B cell (primary cell): Measurements from ENCODE around the gene KCNK7. TPM values are rescaled to one million over a fixed set of nuclear protein-coding genes. Genes with fewer than 3 reads are reported as not detected.

Experiments
- ATAC-seq: fragments of 200-7000 bp; cut with Tn5 transposase; one replicate; pipeline ENCODE4 v1.10.0; 2021; ENCODE audit warnings: low read depth, mild to moderate bottlenecking, moderate number of reproducible peaks, moderate library complexity
- CTCF ChIA-PET: fragments of 350-600 bp; sonication (Branson Sonifier 250); formaldehyde crosslinking; loops from one replicate; lab custom pipeline; 2021; ENCODE audit warnings: antibody characterized with exemption, inconsistent platforms; lab: Charles Lee
- POLR2A ChIA-PET: fragments of 350-600 bp; sonication (Branson Sonifier 250); formaldehyde crosslinking; loops from one replicate; lab custom pipeline; 2021; ENCODE audit warnings: antibody characterized with exemption; lab: Charles Lee
- DNase-seq: peaks from one replicate; pipeline ENCODE4 v3.0.0; 2013
- H2AFZ ChIP-seq: 2 replicates; pipeline ENCODE4 v1.6.1; 2012; ENCODE audit warnings: mild to moderate bottlenecking, low read depth, low read length; ENCODE audit not compliant: insufficient read depth, poor library complexity, severe bottlenecking
- H3K27ac ChIP-seq, 2 donors: 1 replicate in 1 of 2; 2 replicates in 1 of 2; pipeline ENCODE4 v1.5.1; 2012 to 2013; ENCODE audit warnings: low read length in 2 of 2, mild to moderate bottlenecking in 2 of 2, moderate library complexity in 1 of 2
- H3K27me3 ChIP-seq, 4 experiments: fragments of 200-600 bp in 1 of 4; sonication (generic) in 1 of 4; replicated peaks in 1 of 4; 1 replicate in 2 of 4; 2 replicates in 2 of 4; pipeline versions ENCODE4 v1.6.1 to v1.7.0; 2013 to 2016; ENCODE audit warnings: low read length in 3 of 4, mild to moderate bottlenecking in 2 of 4, mixed read lengths in 1 of 4, moderate library complexity in 1 of 4; ENCODE audit not compliant: insufficient read depth in 4 of 4, control insufficient read depth in 3 of 4; ENCODE audit errors: control extremely low read depth in 1 of 4
- H3K36me3 ChIP-seq, 2 experiments: replicated peaks in 1 of 2; 1 replicate in 1 of 2; 2 replicates in 1 of 2; pipeline versions ENCODE4 v1.6.1 to v1.7.1; 2013; ENCODE audit warnings: low read length in 1 of 2; ENCODE audit not compliant: insufficient read depth in 2 of 2, control insufficient read depth in 1 of 2; ENCODE audit errors: control extremely low read depth in 1 of 2, extremely low read depth in 1 of 2
- H3K4me1 ChIP-seq, 2 donors: fragments of 200-600 bp in 1 of 2; sonication (generic) in 1 of 2; 1 replicate in 1 of 2; 2 replicates in 1 of 2; pipeline versions ENCODE4 v1.5.1 to v1.6.1; 2013 to 2017; ENCODE audit warnings: low read length in 2 of 2; ENCODE audit not compliant: control insufficient read depth in 2 of 2, insufficient read depth in 2 of 2
- H3K4me2 ChIP-seq: replicated peaks from 2 replicates; pipeline ENCODE3; 2012; ENCODE audit warnings: mild to moderate bottlenecking, low read depth, low read length; ENCODE audit not compliant: poor library complexity, severe bottlenecking
- H3K4me3 ChIP-seq, 5 experiments: fragments of 200-600 bp in 1 of 5; sonication (generic) in 1 of 5; 1 replicate in 3 of 5; 2 replicates in 2 of 5; pipeline versions ENCODE4 v1.5.1 to v1.7.0; 2011 to 2016; ENCODE audit warnings: low read length in 4 of 5, mild to moderate bottlenecking in 4 of 5, low read depth in 2 of 5, control low read depth in 1 of 5, moderate library complexity in 1 of 5; ENCODE audit not compliant: insufficient read depth in 1 of 5; ENCODE audit errors: control extremely low read depth in 1 of 5, extremely low read depth in 1 of 5
- H3K79me2 ChIP-seq: fragments of 200-600 bp; sonication (generic); one replicate; pipeline ENCODE4 v1.6.0; 2016; ENCODE audit warnings: low read length; ENCODE audit not compliant: control insufficient read depth, insufficient read depth
- H3K9ac ChIP-seq: fragments of 200-600 bp; sonication (generic); 2 replicates; pipeline ENCODE4 v1.6.1; 2017; ENCODE audit warnings: mild to moderate bottlenecking, low read length, moderate library complexity
- H3K9me3 ChIP-seq, 3 donors: one replicate each; pipeline versions ENCODE4 v1.6.1 to v1.7.1; 2013; ENCODE audit warnings: low read length in 2 of 3; ENCODE audit not compliant: control insufficient read depth in 2 of 3, insufficient read depth in 1 of 3; ENCODE audit errors: control extremely low read depth in 1 of 3
- H4K20me1 ChIP-seq: 2 replicates; pipeline ENCODE4 v1.6.0; 2012; ENCODE audit warnings: mild to moderate bottlenecking, low read length; ENCODE audit not compliant: insufficient read depth, control insufficient read depth, poor library complexity, severe bottlenecking
- H3K27ac Mint-ChIP-seq: one replicate; pipeline ENCODE4 v1.8.0; 2021; ENCODE audit warnings: mixed read lengths
- H3K27me3 Mint-ChIP-seq: one replicate; pipeline ENCODE4 v1.8.0; 2021; ENCODE audit warnings: mixed read lengths
- H3K4me1 Mint-ChIP-seq: one replicate; pipeline ENCODE4 v1.8.0; 2021; ENCODE audit warnings: mixed read lengths
- H3K4me3 Mint-ChIP-seq: one replicate; pipeline ENCODE4 v1.8.0; 2021; ENCODE audit warnings: mixed read lengths
- H3K9me3 Mint-ChIP-seq: one replicate; pipeline ENCODE4 v1.8.0; 2022; ENCODE audit warnings: mixed read lengths; ENCODE audit not compliant: insufficient read depth
- CTCF ChIP-seq: fragments of 200-600 bp; IDR thresholded peaks from one replicate; pipeline ENCODE4 v1.8.0; 2022; ENCODE audit warnings: antibody characterized with exemption, mild to moderate bottlenecking
- EZH2 ChIP-seq: IDR thresholded peaks from 2 replicates; pipeline ENCODE4 v1.6.1; 2012; ENCODE audit warnings: borderline replicate concordance, low read depth, mild to moderate bottlenecking, moderate library complexity, low read length; ENCODE audit not compliant: insufficient read depth, poor library complexity, severe bottlenecking
- WGBS: methylation state at CpG from one replicate; pipeline ENCODE4 v1.1.5; 2013; ENCODE audit warnings: missing lambda C conversion rate; ENCODE audit not compliant: insufficient coverage; 5-methylcytosine and 5-hydroxymethylcytosine counted together
- intact Hi-C: fragments of 100-400 bp; cut with micrococcal nuclease; formaldehyde crosslinking; loops from one replicate; pipeline ENCODE4 v1.10.0; 2022
- polyA plus RNA-seq: library from polyadenylated mRNA; depleted of rRNA; stranded (reverse); fragments of >200 nt; gene quantifications from 2 replicates; pipeline ENCODE4 v1.2.3, GENCODE V29; 2012
- total RNA-seq, 2 donors: library from RNA; stranded (reverse); fragments of 120-200 nt in 1 of 2; gene quantifications; 1 replicate in 1 of 2; 2 replicates in 1 of 2; pipeline versions ENCODE4 v1.2.3 to v1.2.4, GENCODE V29; 2013 to 2022

The KCNK7 gene
- total and polyA plus RNA-seq, 2 donors (not counting 1 experiment from before 2014, with no cell fraction given) = 2.2 to 3.5 TPM

GRCh38 chr11:65589444-65590239 lies 6.0 kb downstream of the KCNK7 start:
- H3K27me3 Mint-ChIP-seq = no peaks in the 10 kb centered on the region
- no peak for TF ChIP-seq EZH2
- no peak for TF ChIP-seq CTCF
- H3K9me3 ChIP-seq = no peaks in the 10 kb centered on the region
- no peak overlapping the region for H3K4me3 ChIP-seq
- no peaks in the 10 kb centered on the region for H3K27me3 ChIP-seq
- DNase-seq (peak; percentile 63), ATAC-seq (peak; percentile 23)
- no peaks in the 10 kb centered on the region for H3K79me2 ChIP-seq
- peak overlapping the region; percentile 83 for H3K27ac Mint-ChIP-seq
- H3K9ac ChIP-seq = no peak overlapping the region
- CTCF ChIA-PET = interaction anchor here (0.7 to 9.7 kb wide), 15 partner anchors 12 to 315 kb away, joined by 3 to 144 read pairs (median 5); partner anchors contain the start of genes EHBP1L1, FAM89B, MAP3K11 and PCNX3
- H3K36me3 ChIP-seq = peaks cover 0 to 38% of the 10 kb centered on the region in 2 experiments
- POLR2A ChIA-PET = interaction anchor here (0.6 to 4.9 kb wide), 5 partner anchors 13 to 62 kb away, joined by 3 to 45 read pairs (median 7); partner anchors contain the start of genes EHBP1L1 and PCNX3
- H3K4me1 Mint-ChIP-seq = peaks cover 43% of the 10 kb centered on the region
- no peak overlapping the region for H2AFZ ChIP-seq
- 74% methylated on average over 4 of the region's 9 CpGs for WGBS
- H3K27ac ChIP-seq = peak overlapping the region in 1 of 2 donors; percentile 82
- peaks cover 24% of the 10 kb centered on the region for H4K20me1 ChIP-seq
- peaks cover 27 to 44% of the 10 kb centered on the region in 2 donors for H3K4me1 ChIP-seq
- H3K4me3 Mint-ChIP-seq = no peak overlapping the region
- intact Hi-C loops = loop anchor here (2.0 kb wide), 1 partner anchor 223 kb away; no protein-coding TSS in a partner anchor
- H3K9me3 Mint-ChIP-seq = no peaks in the 10 kb centered on the region
- peak overlapping the region; percentile 18 for H3K4me2 ChIP-seq
